Measurements from ENCODE around the gene CHD8. TPM values are rescaled to one million over a fixed set of nuclear protein-coding genes. Genes with fewer than 3 reads are reported as not detected.
A peak's percentile ranks its signal among the peaks of the same experiment; 100 is the strongest.

Gene CHD8
- total RNA-seq, 1 donor from 2014 or later, result 144 TPM

- no peak for DNase-seq (ENCODE audit: low spot score)
- Mint-ChIP-seq H3K9me3 (ENCODE audit: unreplicated experiment) (no peaks in the 10 kb centered on the region), H3K27me3 (ENCODE audit: unreplicated experiment) (no peaks in the 10 kb centered on the region)
Observed at GRCh38 chr14:21343035-21343794, 112.7 kb downstream of the CHD8 start.

More at GRCh38 chr14:21343035-21343794, 112.7 kb downstream of the CHD8 start:
- H3K4me1 Mint-ChIP-seq (ENCODE audit: unreplicated experiment), result no peaks in the 10 kb centered on the region
- H3K4me3 Mint-ChIP-seq (ENCODE audit: unreplicated experiment), result peak overlapping the region; percentile 18
- TF ChIP-seq, protein P1, sequence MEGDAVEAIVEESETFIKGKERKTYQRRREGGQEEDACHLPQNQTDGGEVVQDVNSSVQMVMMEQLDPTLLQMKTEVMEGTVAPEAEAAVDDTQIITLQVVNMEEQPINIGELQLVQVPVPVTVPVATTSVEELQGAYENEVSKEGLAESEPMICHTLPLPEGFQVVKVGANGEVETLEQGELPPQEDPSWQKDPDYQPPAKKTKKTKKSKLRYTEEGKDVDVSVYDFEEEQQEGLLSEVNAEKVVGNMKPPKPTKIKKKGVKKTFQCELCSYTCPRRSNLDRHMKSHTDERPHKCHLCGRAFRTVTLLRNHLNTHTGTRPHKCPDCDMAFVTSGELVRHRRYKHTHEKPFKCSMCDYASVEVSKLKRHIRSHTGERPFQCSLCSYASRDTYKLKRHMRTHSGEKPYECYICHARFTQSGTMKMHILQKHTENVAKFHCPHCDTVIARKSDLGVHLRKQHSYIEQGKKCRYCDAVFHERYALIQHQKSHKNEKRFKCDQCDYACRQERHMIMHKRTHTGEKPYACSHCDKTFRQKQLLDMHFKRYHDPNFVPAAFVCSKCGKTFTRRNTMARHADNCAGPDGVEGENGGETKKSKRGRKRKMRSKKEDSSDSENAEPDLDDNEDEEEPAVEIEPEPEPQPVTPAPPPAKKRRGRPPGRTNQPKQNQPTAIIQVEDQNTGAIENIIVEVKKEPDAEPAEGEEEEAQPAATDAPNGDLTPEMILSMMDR (IDR thresholded peaks at IDR 0.05; ENCODE audit: unreplicated experiment), result no peak
- H3K36me3 Mint-ChIP-seq (ENCODE audit: low read depth, unreplicated experiment), result no peaks in the 10 kb centered on the region
- no peak overlapping the region for H3K27ac Mint-ChIP-seq (ENCODE audit: unreplicated experiment)

Other genes starting within 250 kb of the CHD8 start
- gene HNRNPC, start 186.7 kb downstream of the CHD8 start, total RNA-seq (ENCODE audit: unreplicated experiment), result 601 TPM
- 1.5 TPM for gene RPGRIP1, start 176.0 kb downstream of the CHD8 start, total RNA-seq (ENCODE audit: unreplicated experiment)
- 84.6 TPM for gene SUPT16H, start 72.1 kb downstream of the CHD8 start, total RNA-seq (ENCODE audit: unreplicated experiment)
- gene RAB2B, start 20.8 kb upstream of the CHD8 start, total RNA-seq (ENCODE audit: unreplicated experiment), result 25.0 TPM
- gene TOX4, start 21.1 kb upstream of the CHD8 start, total RNA-seq (ENCODE audit: unreplicated experiment), result 70.8 TPM
- 46.1 TPM for gene METTL3, start 55.2 kb upstream of the CHD8 start, total RNA-seq (ENCODE audit: unreplicated experiment)
- gene SALL2, start 70.2 kb upstream of the CHD8 start, total RNA-seq (ENCODE audit: unreplicated experiment), result 38.4 TPM
- not detected for gene OR10G3, start 124.0 kb upstream of the CHD8 start, total RNA-seq (ENCODE audit: unreplicated experiment)
- not detected for gene OR10G2, start 178.8 kb upstream of the CHD8 start, total RNA-seq (ENCODE audit: unreplicated experiment)
- gene OR4E2, start 197.7 kb upstream of the CHD8 start, total RNA-seq (ENCODE audit: unreplicated experiment), result not detected
- not detected for gene OR4E1, start 217.7 kb upstream of the CHD8 start, total RNA-seq (ENCODE audit: unreplicated experiment)